DND-41 (cell line): ENCODE measurements around the gene FAM76B.

Experiments used
- ATAC-seq: fragments of 200-7000 bp; cut with Tn5 transposase; 3 replicates; pipeline ENCODE4 v1.9.1; 2021; ENCODE audit warnings: low read depth; ENCODE audit not compliant: insufficient read depth
- DNase-seq: peaks from one replicate; pipeline ENCODE4 v3.0.0-alpha.2; 2020
- H2AFZ ChIP-seq: 2 replicates; pipeline ENCODE4 v1.6.0; 2012; ENCODE audit warnings: low read depth, low read length
- H3K27ac ChIP-seq: 2 replicates; pipeline ENCODE4 v1.5.1; 2012; ENCODE audit warnings: low read length, inconsistent platforms
- H3K27me3 ChIP-seq: fragments of 200-600 bp; sonication (generic); 2 replicates; pipeline ENCODE4 v1.6.0; 2012; ENCODE audit warnings: low read length, mild to moderate bottlenecking, inconsistent platforms; ENCODE audit not compliant: insufficient read depth, poor library complexity
- H3K36me3 ChIP-seq: 2 replicates; pipeline ENCODE4 v1.5.1; 2012; ENCODE audit warnings: low read length, inconsistent platforms; ENCODE audit not compliant: insufficient read depth
- H3K4me1 ChIP-seq: 2 replicates; pipeline ENCODE4 v1.5.1; 2012; ENCODE audit warnings: mild to moderate bottlenecking, low read length; ENCODE audit not compliant: insufficient read depth
- H3K4me2 ChIP-seq: 2 replicates; pipeline ENCODE4 v1.6.0; 2012; ENCODE audit warnings: mild to moderate bottlenecking, moderate library complexity, low read length, inconsistent platforms; ENCODE audit not compliant: insufficient read depth
- H3K4me3 ChIP-seq, 2 experiments: fragments of 200-600 bp in 1 of 2; shearing (Covaris generic) in 1 of 2; 2 replicates each; pipeline ENCODE4 v1.5.1; 2012 to 2016; ENCODE audit warnings: inconsistent platforms in 2 of 2, low read length in 2 of 2, mild to moderate bottlenecking in 2 of 2, low read depth in 1 of 2, moderate library complexity in 1 of 2
- H3K79me2 ChIP-seq: 2 replicates; pipeline ENCODE4 v1.6.0; 2012; ENCODE audit warnings: low read length, inconsistent platforms; ENCODE audit not compliant: insufficient read depth
- H3K9ac ChIP-seq: 2 replicates; pipeline ENCODE4 v1.6.0; 2012; ENCODE audit warnings: low read depth, mild to moderate bottlenecking, inconsistent platforms, low read length, moderate library complexity
- H3K9me3 ChIP-seq: 2 replicates; pipeline ENCODE4 v1.5.1; 2012; ENCODE audit warnings: low read length, moderate library complexity, mild to moderate bottlenecking, inconsistent platforms; ENCODE audit not compliant: insufficient read depth, severe bottlenecking
- H4K20me1 ChIP-seq: 2 replicates; pipeline ENCODE4 v1.6.0; 2012; ENCODE audit warnings: low read length; ENCODE audit not compliant: insufficient read depth
- CTCF ChIP-seq: IDR thresholded peaks from 2 replicates; pipeline ENCODE4 v1.5.1; 2012; ENCODE audit warnings: borderline replicate concordance, low read length, moderate library complexity, mild to moderate bottlenecking; ENCODE audit not compliant: poor library complexity, severe bottlenecking; ENCODE audit errors: extremely low read depth
- EZH2 ChIP-seq: IDR thresholded peaks from 3 replicates; pipeline ENCODE4 v1.6.1; 2012; ENCODE audit warnings: borderline replicate concordance, low read depth, mild to moderate bottlenecking, moderate library complexity, low read length, inconsistent platforms; ENCODE audit not compliant: severe bottlenecking

FAM76B gene

GRCh38 chr11:95729462-95729861 lies 60.1 kb downstream of the FAM76B start:
- H3K27me3 ChIP-seq, result peaks cover 15% of the 10 kb centered on the region
- no peaks in the 10 kb centered on the region for H3K4me1 ChIP-seq
- no peak for TF ChIP-seq EZH2
- TF ChIP-seq CTCF, result no peak
- no peaks in the 10 kb centered on the region for H3K36me3 ChIP-seq
- no peak overlapping the region for H3K4me2 ChIP-seq
- no peak overlapping the region for H2AFZ ChIP-seq
- no peak overlapping the region for H3K27ac ChIP-seq
- H3K9ac ChIP-seq, result no peak overlapping the region
- H3K79me2 ChIP-seq, result no peaks in the 10 kb centered on the region
- H3K4me3 ChIP-seq, result no peak overlapping the region
- no peaks in the 10 kb centered on the region for H4K20me1 ChIP-seq
- ATAC-seq (no peak), DNase-seq (no peak)
- H3K9me3 ChIP-seq, result no peaks in the 10 kb centered on the region

GRCh38 chr11:95728790-95729189 lies 60.8 kb downstream of the FAM76B start:
- H3K9ac ChIP-seq, result no peak overlapping the region
- H3K4me2 ChIP-seq, result no peak overlapping the region
- no peaks in the 10 kb centered on the region for H3K79me2 ChIP-seq
- no peaks in the 10 kb centered on the region for H3K4me1 ChIP-seq
- no peaks in the 10 kb centered on the region for H4K20me1 ChIP-seq
- no peak for TF ChIP-seq CTCF
- TF ChIP-seq EZH2, result no peak
- H3K27me3 ChIP-seq, result peaks cover 15% of the 10 kb centered on the region
- no peak overlapping the region for H3K4me3 ChIP-seq
- ATAC-seq, result no peak
- no peak overlapping the region for H2AFZ ChIP-seq
- DNase-seq, result no peak
- no peaks in the 10 kb centered on the region for H3K36me3 ChIP-seq
- no peak overlapping the region for H3K27ac ChIP-seq
- no peaks in the 10 kb centered on the region for H3K9me3 ChIP-seq

GRCh38 chr11:95728094-95728493 lies 61.5 kb downstream of the FAM76B start:
- TF ChIP-seq EZH2, result no peak
- no peak for TF ChIP-seq CTCF
- ATAC-seq (no peak), DNase-seq (no peak)
- Histone ChIP-seq H3K4me1 (no peaks in the 10 kb centered on the region), H3K4me3 (no peak overlapping the region), H3K27me3 (peaks cover 15% of the 10 kb centered on the region), H3K36me3 (no peaks in the 10 kb centered on the region), H3K79me2 (no peaks in the 10 kb centered on the region), H3K9ac (no peak overlapping the region), H2AFZ (no peak overlapping the region), H3K27ac (no peak overlapping the region), H3K9me3 (no peaks in the 10 kb centered on the region), H3K4me2 (no peak overlapping the region), H4K20me1 (no peaks in the 10 kb centered on the region)

- TF ChIP-seq CTCF (no peak), EZH2 (no peak)
- Histone ChIP-seq H3K4me3 (no peak overlapping the region), H3K9me3 (no peaks in the 10 kb centered on the region), H3K27ac (no peak overlapping the region), H3K4me2 (no peak overlapping the region), H3K9ac (no peak overlapping the region), H4K20me1 (no peaks in the 10 kb centered on the region), H3K4me1 (no peaks in the 10 kb centered on the region), H3K27me3 (peaks cover 15% of the 10 kb centered on the region), H3K36me3 (no peaks in the 10 kb centered on the region), H3K79me2 (no peaks in the 10 kb centered on the region), H2AFZ (no peak overlapping the region)
- no peak for ATAC-seq
- no peak for DNase-seq
These were observed 62.0 kb downstream of the FAM76B start for GRCh38 chr11:95727620-95728019.
